Natural killer cell treated with Interleukin-12 subunit alpha and Interleukin-12 subunit beta and Interleukin-15 and Interleukin-18, amount 100 ng/mL, for 72 hours (primary cell): Measurements from ENCODE around the gene PCDH15. TPM values are rescaled to one million over a fixed set of nuclear protein-coding genes. Genes with fewer than 3 reads are reported as not detected.

Source experiments
- ATAC-seq, 2 donors: fragments of 150-1000 bp; cut with Tn5 transposase in 1 of 2; sonication (Bioruptor Pico), chemical (Tn5 transposase) in 1 of 2; 2 replicates each; pipeline ENCODE4 v1.10.0; 2021
- DNase-seq: peaks from one replicate; pipeline ENCODE4 v3.0.0; 2022; ENCODE audit warnings: low spot score
- H3K27ac Mint-ChIP-seq, 2 donors: 1 replicate in 1 of 2; 2 replicates in 1 of 2; pipeline ENCODE4 v1.8.0; 2022; ENCODE audit warnings: mixed read lengths in 2 of 2, mild to moderate bottlenecking in 1 of 2, moderate library complexity in 1 of 2
- H3K27me3 Mint-ChIP-seq, 2 donors: 1 replicate in 1 of 2; 2 replicates in 1 of 2; pipeline ENCODE4 v1.8.0; 2022; ENCODE audit warnings: mixed read lengths in 2 of 2
- H3K36me3 Mint-ChIP-seq: one replicate; pipeline ENCODE4 v1.8.0; 2022; ENCODE audit warnings: mixed read lengths
- H3K4me1 Mint-ChIP-seq, 2 donors: 1 replicate in 1 of 2; 2 replicates in 1 of 2; pipeline ENCODE4 v1.8.0; 2022; ENCODE audit warnings: low read depth in 2 of 2, mixed read lengths in 2 of 2, mild to moderate bottlenecking in 1 of 2
- H3K4me3 Mint-ChIP-seq: one replicate; pipeline ENCODE4 v1.8.0; 2022; ENCODE audit warnings: mixed read lengths
- H3K9me3 Mint-ChIP-seq: 2 replicates; pipeline ENCODE4 v1.8.0; 2022; ENCODE audit warnings: mixed read lengths
- total RNA-seq, 2 donors: library from RNA; stranded (reverse); gene quantifications; one replicate each; pipeline ENCODE4 v1.2.3, GENCODE V29; 2022

Gene PCDH15
- total RNA-seq = not detected

GRCh38 chr10:54800741-54801421, at the start of gene PCDH15:
TSS of gene PCDH15 (minus strand) at chr10:54801231. CDS start at chr10:54664262, 136,969 bp downstream.
- Mint-ChIP-seq H3K27me3 (no peaks in the 10 kb centered on the region), H3K27ac (no peak within 1 kb of the TSS), H3K4me3 (no peak within 1 kb of the TSS), H3K36me3 (no peaks in the 10 kb centered on the region), H3K4me1 (no peaks in the 10 kb centered on the region), H3K9me3 (peaks cover 15% of the 10 kb centered on the region)
- DNase-seq = no peak
- ATAC-seq = no peak

GRCh38 chr10:54843932-54844331, 42.9 kb upstream of the PCDH15 start:
- Mint-ChIP-seq H3K27ac (no peak overlapping the region), H3K4me1 (no peaks in the 10 kb centered on the region), H3K36me3 (no peaks in the 10 kb centered on the region), H3K27me3 (no peaks in the 10 kb centered on the region), H3K4me3 (no peak overlapping the region), H3K9me3 (peaks cover 10% of the 10 kb centered on the region)
- DNase-seq (no peak), ATAC-seq (no peak)

GRCh38 chr10:54843085-54843646, 42.1 kb upstream of the PCDH15 start:
- ATAC-seq (no peak), DNase-seq (no peak)
- Mint-ChIP-seq H3K27ac (no peak overlapping the region), H3K27me3 (no peaks in the 10 kb centered on the region), H3K4me1 (no peaks in the 10 kb centered on the region), H3K4me3 (no peak overlapping the region), H3K36me3 (no peaks in the 10 kb centered on the region), H3K9me3 (peaks cover 10% of the 10 kb centered on the region)

- H3K4me1 Mint-ChIP-seq = no peaks in the 10 kb centered on the region
- ATAC-seq = no peak
- H3K4me3 Mint-ChIP-seq = no peak overlapping the region
- H3K27ac Mint-ChIP-seq = no peak overlapping the region
- peaks cover 19% of the 10 kb centered on the region for H3K9me3 Mint-ChIP-seq
- DNase-seq = no peak
- peaks cover 5% of the 10 kb centered on the region for H3K36me3 Mint-ChIP-seq
- H3K27me3 Mint-ChIP-seq = no peaks in the 10 kb centered on the region
These were observed 36.4 kb upstream of the PCDH15 start for GRCh38 chr10:54837479-54837878.

- Mint-ChIP-seq H3K36me3 (peaks cover 5% of the 10 kb centered on the region), H3K4me1 (no peaks in the 10 kb centered on the region), H3K27me3 (no peaks in the 10 kb centered on the region), H3K27ac (no peak overlapping the region), H3K9me3 (peaks cover 14% of the 10 kb centered on the region), H3K4me3 (no peak overlapping the region)
- DNase-seq = no peak
- ATAC-seq = no peak
These were observed 32.0 kb upstream of the PCDH15 start for GRCh38 chr10:54833029-54833428.

- ATAC-seq (no peak), DNase-seq (no peak)
- H3K27me3 Mint-ChIP-seq = no peaks in the 10 kb centered on the region
- no peak overlapping the region for H3K4me3 Mint-ChIP-seq
- no peaks in the 10 kb centered on the region for H3K4me1 Mint-ChIP-seq
- peaks cover 11% of the 10 kb centered on the region for H3K9me3 Mint-ChIP-seq
- H3K36me3 Mint-ChIP-seq = no peaks in the 10 kb centered on the region
- no peak overlapping the region for H3K27ac Mint-ChIP-seq
These were observed 26.0 kb upstream of the PCDH15 start for GRCh38 chr10:54826994-54827560.

GRCh38 chr10:54815583-54815982, 14.6 kb upstream of the PCDH15 start:
- DNase-seq (no peak), ATAC-seq (no peak)
- Mint-ChIP-seq H3K4me3 (no peak overlapping the region), H3K36me3 (peaks cover 12% of the 10 kb centered on the region), H3K4me1 (no peaks in the 10 kb centered on the region), H3K9me3 (peaks cover 17% of the 10 kb centered on the region), H3K27me3 (no peaks in the 10 kb centered on the region), H3K27ac (no peak overlapping the region)

GRCh38 chr10:54808186-54808935, 7.3 kb upstream of the PCDH15 start:
- H3K36me3 Mint-ChIP-seq = peaks cover 7% of the 10 kb centered on the region
- H3K4me1 Mint-ChIP-seq = no peaks in the 10 kb centered on the region
- ATAC-seq (no peak), DNase-seq (no peak)
- H3K9me3 Mint-ChIP-seq = peaks cover 7% of the 10 kb centered on the region
- H3K27me3 Mint-ChIP-seq = no peaks in the 10 kb centered on the region
- no peak overlapping the region for H3K4me3 Mint-ChIP-seq
- no peak overlapping the region for H3K27ac Mint-ChIP-seq

GRCh38 chr10:54799506-54799905, 1.5 kb downstream of the PCDH15 start:
- Mint-ChIP-seq H3K4me3 (no peak overlapping the region), H3K9me3 (peaks cover 15% of the 10 kb centered on the region), H3K27me3 (no peaks in the 10 kb centered on the region), H3K36me3 (no peaks in the 10 kb centered on the region), H3K4me1 (no peaks in the 10 kb centered on the region), H3K27ac (no peak overlapping the region)
- ATAC-seq = no peak
- DNase-seq = no peak

- ATAC-seq (no peak), DNase-seq (no peak)
- no peak overlapping the region for H3K4me3 Mint-ChIP-seq
- H3K9me3 Mint-ChIP-seq = peaks cover 8% of the 10 kb centered on the region
- no peak overlapping the region for H3K27ac Mint-ChIP-seq
- no peaks in the 10 kb centered on the region for H3K27me3 Mint-ChIP-seq
- H3K4me1 Mint-ChIP-seq = no peaks in the 10 kb centered on the region
- H3K36me3 Mint-ChIP-seq = no peaks in the 10 kb centered on the region
These were observed 3.3 kb downstream of the PCDH15 start for GRCh38 chr10:54797636-54798321.

GRCh38 chr10:54796881-54797280, 4.2 kb downstream of the PCDH15 start:
- Mint-ChIP-seq H3K27ac (no peak overlapping the region), H3K27me3 (no peaks in the 10 kb centered on the region), H3K4me3 (no peak overlapping the region), H3K9me3 (peaks cover 8% of the 10 kb centered on the region), H3K36me3 (no peaks in the 10 kb centered on the region), H3K4me1 (no peaks in the 10 kb centered on the region)
- no peak for DNase-seq
- no peak for ATAC-seq

GRCh38 chr10:54776622-54777021, 24.4 kb downstream of the PCDH15 start:
- Mint-ChIP-seq H3K9me3 (peaks cover 15% of the 10 kb centered on the region), H3K4me1 (no peaks in the 10 kb centered on the region), H3K36me3 (peaks cover 8% of the 10 kb centered on the region), H3K4me3 (no peak overlapping the region), H3K27me3 (no peaks in the 10 kb centered on the region), H3K27ac (no peak overlapping the region)
- ATAC-seq (no peak), DNase-seq (no peak)

- peaks cover 8% of the 10 kb centered on the region for H3K36me3 Mint-ChIP-seq
- H3K27ac Mint-ChIP-seq = no peak overlapping the region
- H3K4me3 Mint-ChIP-seq = no peak overlapping the region
These were observed 28.4 kb downstream of the PCDH15 start for GRCh38 chr10:54772468-54773122.

More at GRCh38 chr10:54772468-54773122, 28.4 kb downstream of the PCDH15 start:
- Mint-ChIP-seq H3K9me3 (peaks cover 19% of the 10 kb centered on the region), H3K4me1 (no peaks in the 10 kb centered on the region), H3K27me3 (no peaks in the 10 kb centered on the region)
- DNase-seq = no peak
- ATAC-seq = no peak
